Stimulated activated CD4-positive, alpha-beta T cell treated with anti-CD3 and anti-CD28 coated beads, Interleukin-1b, Interleukin-23, amount 100 ng/mL, for 4 hours (primary cell): ENCODE data around the gene RNF19B.
A peak's percentile ranks its signal among the peaks of the same experiment; 100 is the strongest.

ENCODE experiments used
- DNase-seq, 2 donors: peaks; one replicate each; pipeline ENCODE4 v3.0.0-alpha.2; 2020; ENCODE audit warnings: low read depth in 2 of 2

RNF19B gene

DNA sequence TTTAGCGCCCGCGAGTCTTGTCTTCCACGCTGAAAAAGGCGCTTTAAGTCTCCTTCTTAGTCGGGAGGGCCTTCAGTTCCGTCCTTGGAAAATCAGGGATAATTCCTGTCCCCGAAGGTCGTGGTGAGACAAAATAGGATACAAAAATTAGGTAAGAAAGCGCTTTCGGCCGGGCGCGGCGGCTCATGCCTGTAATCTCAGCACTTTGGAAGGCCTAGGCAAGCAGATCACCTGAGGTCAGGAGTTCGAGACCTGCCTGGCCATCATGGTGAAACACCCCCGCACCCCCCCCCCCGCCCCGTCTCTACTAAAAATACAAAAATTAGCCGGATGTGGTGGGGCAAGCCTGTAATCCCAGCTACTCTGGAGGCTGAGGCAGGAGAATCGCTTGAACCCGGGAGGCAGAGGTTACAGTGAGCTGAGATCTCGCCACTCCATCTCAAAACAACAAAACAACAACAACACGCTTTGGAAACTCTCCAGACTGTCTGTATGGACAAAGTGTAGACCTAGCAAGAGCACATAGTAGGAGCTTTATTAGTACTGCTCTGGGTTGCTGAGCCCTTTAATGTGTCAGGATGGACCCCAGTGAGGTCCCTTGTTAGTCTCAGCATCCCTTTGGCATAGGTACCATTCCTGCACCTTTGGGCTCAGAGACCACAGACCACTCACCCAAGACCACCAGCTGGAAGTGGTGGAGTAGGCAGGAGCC is 62.6 kb downstream of the RNF19B start:
- DNase-seq: no peak

DNA sequence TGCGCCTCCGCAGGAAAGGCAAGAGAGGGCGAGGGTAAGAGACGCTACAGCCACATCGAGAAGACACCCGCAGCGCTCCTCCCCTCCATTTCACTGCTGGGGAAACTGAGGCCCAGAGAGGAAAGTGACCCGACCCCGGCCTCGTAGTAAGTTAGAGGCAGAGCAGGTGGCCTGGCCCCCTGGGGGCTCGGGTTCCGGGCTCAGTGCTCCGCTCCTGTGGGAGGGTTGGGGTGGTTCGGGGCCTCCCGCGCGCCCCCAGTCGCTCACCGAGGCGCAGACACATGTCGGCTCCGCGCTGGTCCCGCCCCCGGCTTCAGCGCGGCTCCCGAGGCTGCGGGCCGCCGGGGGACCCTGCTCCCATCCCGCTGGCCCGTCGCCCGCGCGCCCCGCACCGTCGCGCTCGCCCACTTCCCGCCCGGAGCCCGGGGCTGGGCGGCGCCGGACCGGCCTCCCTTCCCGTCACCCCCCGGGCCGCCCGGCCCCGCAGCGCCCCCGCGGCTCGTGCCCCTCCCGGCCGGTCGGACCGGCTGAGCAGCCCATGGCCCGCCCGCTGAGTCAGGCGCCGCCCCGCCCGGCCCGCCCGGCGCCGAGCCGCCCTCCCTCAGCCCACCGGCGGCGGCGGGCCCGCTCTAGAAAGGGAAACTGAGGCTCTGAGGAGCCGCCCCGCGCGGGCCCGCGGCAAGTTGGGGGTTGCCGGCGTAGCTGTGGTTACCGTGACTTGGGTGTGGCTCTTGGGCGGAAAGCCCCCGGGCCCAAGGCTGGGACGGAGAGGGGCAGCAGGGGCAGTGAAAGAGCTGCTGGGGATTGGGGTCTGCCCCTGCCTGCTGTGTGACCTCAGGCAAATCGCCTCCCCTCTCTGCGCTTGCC is 63.4 kb downstream of the RNF19B start, which contains the start of gene TMEM54:
TMEM54 (minus strand) TSS at position 434 of the 867 bp plus-strand sequence; CDS start at position 283, 151 bp downstream.
- DNase-seq: no peak

DNA sequence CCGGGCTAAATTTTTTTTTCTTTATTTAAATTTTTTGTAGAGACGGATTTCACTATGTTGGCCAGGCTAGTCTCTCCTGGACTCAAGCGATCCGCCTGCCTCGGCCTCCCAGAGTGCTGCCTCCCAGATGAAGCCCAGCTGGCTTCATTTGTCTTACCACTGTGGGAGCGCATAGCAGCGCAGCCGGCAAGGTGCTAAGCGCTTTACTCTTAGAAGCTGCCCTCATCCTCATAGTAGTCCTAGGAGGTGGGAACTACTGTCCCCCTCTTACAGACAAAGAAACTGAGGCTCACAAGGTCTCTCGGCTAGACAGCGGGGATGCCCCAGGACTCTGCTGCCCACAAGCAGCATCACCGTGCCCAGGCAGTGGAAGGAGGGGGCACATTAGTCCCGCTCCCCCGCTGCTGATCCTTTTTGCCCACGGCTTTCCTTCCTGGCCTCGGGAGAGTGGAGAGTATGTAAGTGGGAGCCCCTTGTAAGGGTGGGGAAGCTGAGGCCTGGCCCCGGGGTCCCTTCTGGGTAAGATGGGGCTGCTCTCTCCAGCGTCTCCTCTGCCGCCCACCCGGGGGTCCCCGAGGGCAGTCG is 64.1 kb downstream of the RNF19B start:
- no peak for DNase-seq

- DNase-seq: no peak
Measured at GRCh38 chr1:32899586-32900296, 64.9 kb downstream of the RNF19B start.

- no peak for DNase-seq
Measured at GRCh38 chr1:32898958-32899357, 65.7 kb downstream of the RNF19B start.

- no peak for DNase-seq
Measured at GRCh38 chr1:32898056-32898455, 66.6 kb downstream of the RNF19B start.

DNA sequence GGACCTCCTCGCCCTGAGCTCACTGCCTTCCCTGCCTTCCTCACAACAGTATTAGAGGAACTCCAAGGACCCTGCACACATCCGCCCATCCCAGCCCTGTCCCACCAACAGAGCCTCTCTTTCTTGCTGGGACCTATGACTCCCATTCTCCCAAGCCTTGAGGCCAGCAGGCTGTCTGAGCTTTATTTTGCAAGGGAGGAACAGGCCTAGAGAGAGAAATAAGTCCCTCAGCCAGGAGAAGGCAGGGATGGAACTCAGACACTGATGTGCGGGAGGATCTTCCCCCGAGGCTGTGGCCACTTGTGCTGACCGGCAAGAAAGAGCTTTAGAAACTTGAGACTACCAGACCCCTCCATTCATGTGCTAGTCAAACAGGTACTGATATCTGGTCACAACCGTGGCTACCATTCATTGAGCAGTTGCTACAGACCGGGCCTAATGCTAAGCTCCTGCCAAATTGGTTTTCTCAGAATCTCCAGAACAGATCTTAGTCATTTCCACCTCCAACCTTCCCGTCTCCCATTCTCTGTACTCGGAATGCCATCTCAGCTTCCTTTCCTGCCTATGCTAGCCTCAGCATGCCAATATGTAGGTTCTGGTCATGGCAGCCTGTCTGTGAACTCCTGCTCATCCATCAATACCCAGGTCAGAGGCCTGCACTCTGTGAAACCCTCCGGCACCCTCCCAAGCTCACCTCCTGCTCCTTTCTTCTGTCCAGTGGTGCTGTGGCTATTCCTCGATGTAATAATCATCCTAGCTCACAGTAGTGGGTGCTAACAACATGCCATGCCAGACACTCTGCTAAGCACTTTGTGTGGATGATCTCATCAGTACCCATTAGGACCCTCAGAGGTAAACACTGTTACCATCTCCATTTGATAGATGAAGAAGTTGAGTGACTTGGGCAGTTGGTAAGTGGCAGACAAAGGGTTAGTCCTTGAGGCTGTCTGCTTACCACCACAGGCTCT is 67.2 kb downstream of the RNF19B start:
- no peak for DNase-seq

- no peak for DNase-seq
Measured at GRCh38 chr1:32896451-32896850, 68.2 kb downstream of the RNF19B start.

- no peak for DNase-seq
Measured at GRCh38 chr1:32895325-32896215, 69.0 kb downstream of the RNF19B start.

DNA sequence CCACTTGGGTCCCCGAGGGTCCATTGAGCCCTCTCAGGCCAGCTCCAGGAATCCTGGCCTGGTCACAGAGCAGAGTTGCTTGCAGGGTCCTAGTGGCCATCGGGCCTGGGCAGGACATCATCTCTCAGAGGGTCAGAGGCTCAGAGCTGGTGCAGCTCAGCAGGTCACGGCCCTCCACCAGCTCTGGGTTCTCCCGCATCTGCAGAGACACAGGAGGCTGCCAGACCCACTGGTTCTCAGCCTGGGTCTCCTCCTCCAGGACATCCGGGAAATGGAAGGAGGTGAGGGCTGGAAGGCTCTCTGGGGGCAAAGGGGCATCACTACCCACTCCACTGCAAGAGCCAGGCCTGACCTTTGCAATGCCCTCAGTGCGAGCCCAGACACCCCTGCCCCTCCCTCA is 69.9 kb downstream of the RNF19B start:
- DNase-seq: no peak

DNA sequence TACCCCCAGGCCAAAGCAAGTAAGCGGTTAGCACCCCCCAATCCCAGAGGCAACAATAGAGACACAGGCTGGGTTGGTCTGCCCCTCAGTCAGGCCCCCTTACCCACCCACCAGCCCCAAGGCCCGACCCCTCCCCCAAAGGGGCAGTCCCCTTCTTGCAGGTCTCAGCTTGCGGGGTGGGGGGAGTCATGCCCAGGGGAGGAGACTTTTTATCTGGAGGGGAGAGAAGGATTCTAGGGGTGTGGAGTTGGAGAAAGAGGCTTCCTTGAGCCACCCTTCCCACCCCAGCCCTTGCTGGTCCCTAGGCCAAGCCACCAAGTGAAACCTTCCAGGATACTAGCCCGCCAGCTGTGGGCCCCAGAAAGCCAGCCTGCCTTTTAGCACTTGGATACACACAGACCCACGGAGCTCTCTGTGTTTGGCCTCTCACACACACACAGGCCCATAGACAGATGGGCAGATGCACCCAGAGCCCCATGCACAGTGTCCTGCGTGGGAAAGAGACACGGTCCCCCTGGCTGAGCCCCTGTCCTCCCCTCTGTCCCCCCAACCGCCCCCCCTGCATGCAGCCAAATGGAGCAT is 70.5 kb downstream of the RNF19B start:
- no peak for DNase-seq

DNA sequence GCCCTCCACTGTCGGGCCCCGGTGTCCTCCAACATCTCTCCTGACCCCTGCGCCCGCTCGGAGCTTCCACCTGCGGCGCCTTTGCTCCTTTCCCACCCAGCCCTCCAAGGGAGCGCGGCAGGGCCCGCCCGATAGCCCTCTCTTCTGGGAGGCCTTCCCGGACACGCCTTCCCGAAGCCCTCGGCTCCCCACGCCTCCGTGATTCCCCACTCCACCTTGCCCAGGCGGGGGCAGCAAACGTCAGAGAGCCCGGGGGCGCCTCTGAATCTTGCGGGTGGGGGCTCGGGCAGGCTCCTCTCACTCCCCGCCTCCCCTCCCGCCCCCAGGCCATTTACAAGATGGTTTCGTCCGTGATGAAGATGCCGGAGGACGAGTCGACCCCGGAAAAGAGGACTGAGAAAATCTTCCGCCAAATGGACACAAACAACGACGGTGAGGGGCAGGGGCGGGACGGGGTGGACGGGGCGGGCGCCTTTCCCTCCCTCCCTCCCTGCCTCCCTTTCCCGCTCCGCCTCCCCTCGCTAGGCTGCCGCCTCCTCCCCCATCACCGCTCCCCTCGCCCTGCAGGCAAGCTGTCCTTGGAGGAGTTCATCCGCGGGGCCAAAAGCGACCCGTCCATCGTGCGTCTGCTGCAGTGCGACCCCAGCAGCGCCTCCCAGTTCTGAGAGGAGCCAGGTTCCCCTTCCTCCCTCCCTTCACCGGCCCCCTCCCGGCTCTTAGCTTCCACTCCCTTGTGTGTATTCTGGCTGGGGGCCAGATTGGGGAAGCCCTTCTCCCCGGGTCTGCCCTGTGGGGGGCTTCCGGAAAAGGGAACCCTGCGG is 71.2 kb downstream of the RNF19B start:
- DNase-seq: peak in 1 of 2 donors; percentile 18

- DNase-seq: peak in 1 of 2 donors; percentile 29
Measured at GRCh38 chr1:32892368-32893197, 72.0 kb downstream of the RNF19B start.

- DNase-seq: no peak
Measured at GRCh38 chr1:32891630-32892029, 73.0 kb downstream of the RNF19B start.

DNA sequence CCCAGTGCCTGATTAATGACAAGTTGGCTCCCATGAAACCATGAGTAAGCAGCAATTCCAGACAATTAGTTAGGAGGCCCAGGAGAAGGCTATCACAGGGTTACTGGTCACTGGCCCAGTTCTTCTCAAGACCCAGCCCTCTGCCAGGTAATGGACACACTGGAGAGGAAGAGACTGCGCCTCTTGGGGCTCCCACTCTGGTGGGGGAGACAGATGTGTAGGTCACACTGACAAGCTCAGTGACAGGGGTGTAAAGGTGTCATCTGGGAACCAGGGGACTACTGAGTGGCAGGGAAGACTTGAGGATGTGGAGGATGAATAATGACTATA is 73.4 kb downstream of the RNF19B start:
- no peak for DNase-seq

DNA sequence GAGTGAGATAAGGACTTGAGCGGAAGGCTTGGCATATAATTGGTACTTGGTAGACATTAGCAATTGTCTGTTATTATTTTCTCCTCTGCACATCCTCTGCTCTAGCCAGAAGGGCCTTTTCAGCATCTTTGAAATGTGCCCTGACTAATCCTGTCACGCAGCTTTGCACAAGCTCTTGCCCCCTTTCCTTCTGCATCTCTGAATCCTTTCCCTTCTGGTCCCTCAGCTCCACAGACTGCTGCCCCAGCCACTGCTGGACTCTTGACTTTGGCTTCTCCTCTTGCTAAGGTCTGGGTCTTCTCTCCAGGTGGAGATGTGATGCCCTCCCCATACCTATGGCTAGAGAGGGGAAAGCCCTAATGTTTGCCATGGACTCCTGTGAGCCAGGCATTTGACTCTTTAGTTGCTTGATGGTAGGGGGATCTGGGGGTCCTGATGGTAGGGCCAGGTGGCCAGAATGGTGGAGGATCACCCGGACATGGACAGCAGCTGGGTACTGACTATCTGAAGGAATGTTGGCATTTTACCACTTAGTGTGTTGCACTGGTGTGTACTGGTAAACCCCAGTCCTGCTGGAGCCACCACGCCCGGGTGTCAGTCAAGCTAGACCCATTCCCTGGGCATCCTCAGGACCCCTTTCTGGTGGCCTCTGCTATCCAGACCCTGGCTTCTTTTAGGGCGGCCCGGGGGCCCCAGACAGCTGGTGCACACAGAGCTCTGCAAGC is 73.9 kb downstream of the RNF19B start:
- no peak for DNase-seq

DNA sequence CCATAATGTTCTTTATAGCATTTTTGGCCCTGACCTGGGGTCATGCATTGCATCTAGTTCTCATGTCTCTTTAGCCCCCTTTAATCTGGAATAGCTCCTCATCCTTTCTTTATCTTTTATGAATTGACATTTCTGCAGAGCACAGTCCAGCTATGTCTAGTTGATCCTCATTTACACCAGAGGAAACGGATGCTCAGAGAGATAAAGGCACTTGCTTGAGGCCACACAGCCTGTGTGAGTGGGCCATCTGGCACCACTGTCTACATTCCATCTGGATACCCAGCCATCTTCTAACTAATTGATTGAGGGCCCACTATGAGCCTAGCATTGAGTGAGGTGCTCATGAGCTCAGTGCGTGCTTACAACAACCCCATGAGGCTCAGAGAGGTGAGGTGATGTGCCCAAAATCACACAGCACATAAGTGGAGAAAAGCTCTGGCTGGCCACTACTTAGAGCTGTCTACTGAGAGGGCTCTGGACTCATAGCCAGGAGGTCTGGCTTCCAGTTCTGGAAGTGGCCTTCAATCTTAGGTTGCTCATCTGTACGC is 74.8 kb downstream of the RNF19B start:
- DNase-seq: no peak
